ENCODE results near the gene IP6K2. TPM values are rescaled to one million over a fixed set of nuclear protein-coding genes. Genes with fewer than 3 reads are reported as not detected.
"Not testable (repeated sequence)": the region's sequence is repeated elsewhere in the genome, so short reads cannot be mapped to it uniquely, and the experiment has no call there.

IP6K2 gene
- total and polyA plus RNA-seq, 8 donors, result 44.1 to 234 (median 103) TPM

DNA sequence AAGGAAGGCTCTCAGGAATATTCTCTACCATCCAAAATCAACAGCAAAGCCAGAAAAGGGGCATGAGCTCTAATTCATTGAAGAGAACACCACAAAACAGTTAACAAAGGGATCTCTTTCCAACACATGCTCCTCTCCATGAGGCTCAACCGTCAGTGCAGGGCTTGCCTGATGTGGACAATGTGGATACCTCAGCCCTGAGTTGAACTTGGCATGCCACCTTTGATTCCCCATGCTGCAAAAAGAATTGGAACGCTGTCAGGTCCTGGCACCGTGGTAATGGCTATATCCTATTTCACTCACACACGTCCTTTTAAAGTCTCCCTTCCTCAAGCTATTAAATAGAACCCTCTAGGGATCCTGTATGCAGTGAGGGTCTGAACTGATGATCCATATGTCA, 30.7 kb upstream of the IP6K2 start:
- H3K9me3 ChIP-seq, result no peaks in the 10 kb centered on the region
- intact Hi-C loops (cut with DNase I; ENCODE audit: low total_unique reads), result no loop called here
- DNase-seq, result peak in 1 of 2 donors; percentile 33
- H3K27me3 ChIP-seq, result no peaks in the 10 kb centered on the region
- H3K4me3 ChIP-seq, result no peak overlapping the region
- no peak for TF ChIP-seq POLR2A (IDR thresholded peaks at IDR 0.05)
- no peak for TF ChIP-seq POLR2AphosphoS5 (IDR thresholded peaks at IDR 0.05)
- H3K36me3 ChIP-seq, result peaks cover 26 to 67% (median 66%) of the 10 kb centered on the region in 4 donors
- H3K4me1 ChIP-seq, result peaks cover 0 to 11% (median 7%) of the 10 kb centered on the region in 4 donors
- 31 to 63% (median 51%) methylated on average over 4 of the region's 4 CpGs for WGBS, 5 donors
- H3K27ac ChIP-seq, result peak overlapping the region in 4 of 5 donors; percentile 4 to 57 (median 25)

DNA sequence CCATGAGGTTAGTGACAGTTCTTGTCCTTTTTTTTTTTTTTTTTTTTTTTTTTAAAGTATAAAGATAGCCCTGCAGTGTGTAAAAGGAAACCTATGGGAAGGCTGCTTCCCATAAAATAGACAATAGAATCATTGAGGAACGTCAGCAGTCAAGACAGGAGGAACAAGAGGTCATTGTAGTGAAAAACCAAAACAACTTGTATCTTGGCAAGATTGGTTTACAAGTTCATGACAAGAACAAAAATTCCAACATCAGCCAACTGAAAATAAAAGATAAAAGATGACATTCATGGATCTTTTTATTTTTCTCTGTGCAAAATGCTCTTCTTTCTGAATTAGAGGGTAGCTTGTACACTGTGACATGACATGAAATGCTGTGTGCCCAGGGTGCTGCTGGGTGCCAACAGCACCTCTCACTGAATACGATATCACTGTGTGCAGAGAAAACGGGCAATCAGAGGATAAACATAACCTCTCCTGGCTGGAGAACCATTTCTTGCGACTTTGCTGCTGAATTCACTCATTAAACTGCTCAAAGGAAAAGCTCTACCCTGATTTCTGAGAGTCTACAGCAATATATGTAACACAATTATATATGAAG, 30.1 kb upstream of the IP6K2 start:
- H3K36me3 ChIP-seq, result peaks cover 25 to 61% (median 60%) of the 10 kb centered on the region in 4 donors
- TF ChIP-seq CTCF (IDR thresholded peaks at IDR 0.05) (no peak), POLR2A (IDR thresholded peaks at IDR 0.05) (no peak)
- H3K27ac ChIP-seq, result peak overlapping the region in 4 of 5 donors; percentile 2 to 57 (median 25)
- 31 to 64% (median 43%) methylated on average over 4 of the region's 4 CpGs for WGBS, 5 donors
- H3K4me1 ChIP-seq, result peaks cover 0 to 11% (median 7%) of the 10 kb centered on the region in 4 donors
- no peak for DNase-seq
- no peak overlapping the region for H3K4me3 ChIP-seq
- H3K27me3 ChIP-seq, result no peaks in the 10 kb centered on the region
- no peaks in the 10 kb centered on the region for H3K9me3 ChIP-seq
- intact Hi-C loops (cut with DNase I; ENCODE audit: low total_unique reads), result no loop called here

DNA sequence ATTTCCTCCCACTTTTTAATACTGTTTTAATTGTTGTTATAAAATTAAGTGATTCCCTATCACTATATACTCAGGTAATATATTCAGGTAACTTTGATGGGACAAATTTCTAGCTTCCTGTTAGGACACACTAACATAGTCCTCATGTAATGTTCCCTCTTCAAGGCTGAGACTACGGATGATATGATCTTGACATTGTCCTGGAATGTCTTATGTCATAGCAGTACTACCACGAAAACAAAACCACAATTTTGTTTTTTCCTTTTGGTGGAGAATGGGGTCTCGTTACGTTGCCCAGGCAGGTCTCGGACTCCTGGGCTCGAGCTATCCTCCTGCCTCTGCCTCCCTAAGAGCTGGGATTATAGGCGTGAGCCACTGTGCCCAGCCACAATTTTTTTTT, 26.8 kb upstream of the IP6K2 start:
- TF ChIP-seq POLR2AphosphoS5 (IDR thresholded peaks at IDR 0.05), result no peak

GRCh38 chr3:48741226-48741625, 24.2 kb upstream of the IP6K2 start:
- 91 to 99% (median 95%) methylated on average over 10 of the region's 10 CpGs for WGBS, 5 donors
- peaks cover 30 to 36% (median 32%) of the 10 kb centered on the region in 4 donors for H3K4me1 ChIP-seq
- H3K9me3 ChIP-seq; H3K27me3 ChIP-seq; H3K4me3 ChIP-seq; DNase-seq; intact Hi-C loops (cut with DNase I; ENCODE audit: low total_unique reads): not testable (repeated sequence)
- H3K36me3 ChIP-seq, result peaks cover 0 to 11% (median 10%) of the 10 kb centered on the region in 4 donors
- H3K27ac ChIP-seq, result peak overlapping the region in 4 of 5 donors; percentile 53 to 82 (median 74)

More for the DNA sequence above, 26.8 kb upstream of the IP6K2 start:
- intact Hi-C loops (cut with DNase I; ENCODE audit: low total_unique reads), result no loop called here
- peaks cover 24 to 38% (median 33%) of the 10 kb centered on the region in 4 donors for H3K4me1 ChIP-seq
- peaks cover 4 to 30% (median 27%) of the 10 kb centered on the region in 4 donors for H3K36me3 ChIP-seq
- no peak overlapping the region for H3K4me3 ChIP-seq
- H3K27ac ChIP-seq, result no peak overlapping the region
- DNase-seq, result no peak
- 87 to 93% (median 91%) methylated on average over 7 of the region's 7 CpGs for WGBS, 5 donors
- no peaks in the 10 kb centered on the region for H3K9me3 ChIP-seq
- no peaks in the 10 kb centered on the region for H3K27me3 ChIP-seq

- DNase-seq, result peak; percentile 93
- peaks cover 30 to 39% (median 34%) of the 10 kb centered on the region in 4 donors for H3K4me1 ChIP-seq
- H3K27me3 ChIP-seq, result no peaks in the 10 kb centered on the region
- no peaks in the 10 kb centered on the region for H3K9me3 ChIP-seq
- intact Hi-C loops (cut with DNase I; ENCODE audit: low total_unique reads), result no loop called here
- TF ChIP-seq POLR2AphosphoS5 (IDR thresholded peaks at IDR 0.05), result peak; percentile 61 to 70 (median 65)
- no peak for TF ChIP-seq POLR2A (IDR thresholded peaks at IDR 0.05)
- no peak for TF ChIP-seq EP300 (IDR thresholded peaks at IDR 0.05)
- peak in 5 of 7 experiments; percentile 75 to 90 (median 85) for TF ChIP-seq CTCF (IDR thresholded peaks at IDR 0.05)
- 7 to 11% (median 7%) methylated on average over 9 to 15 of the region's 15 CpGs for WGBS, 5 donors
- peak overlapping the region in 3 of 4 donors; percentile 2 to 20 (median 3) for H3K4me3 ChIP-seq
- H3K36me3 ChIP-seq, result peaks cover 0 to 4% (median 2%) of the 10 kb centered on the region in 4 donors
- H3K27ac ChIP-seq, result peak overlapping the region; percentile 53 to 82 (median 79)
Observed at GRCh38 chr3:48739955-48740823, 23.2 kb upstream of the IP6K2 start.

All from stomach (tissue), 9 donors.